ENCODE data around the gene NDUFAF8.

Gene NDUFAF8

DNA sequence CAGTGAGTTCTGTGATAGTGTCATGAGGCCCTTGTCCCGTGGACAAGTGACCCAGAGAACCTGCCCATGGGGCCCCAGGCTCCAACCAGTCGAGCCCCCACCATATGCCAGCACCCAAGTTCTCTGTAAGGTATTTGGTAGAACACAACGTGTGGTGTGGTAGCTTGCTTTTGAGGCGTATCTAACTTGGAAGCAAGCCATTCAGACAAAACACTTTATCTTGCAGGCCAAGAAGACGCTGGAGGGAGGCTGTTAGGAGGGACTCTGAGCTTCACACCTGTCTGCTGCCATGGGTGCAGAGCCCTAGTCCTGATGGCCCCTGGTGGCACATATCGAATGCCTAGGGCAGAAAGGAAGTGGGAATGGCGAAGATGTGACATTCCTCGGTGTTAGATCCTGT, 1.6 kb downstream of the NDUFAF8 start:
- peak; percentile 78 for DNase-seq

DNA sequence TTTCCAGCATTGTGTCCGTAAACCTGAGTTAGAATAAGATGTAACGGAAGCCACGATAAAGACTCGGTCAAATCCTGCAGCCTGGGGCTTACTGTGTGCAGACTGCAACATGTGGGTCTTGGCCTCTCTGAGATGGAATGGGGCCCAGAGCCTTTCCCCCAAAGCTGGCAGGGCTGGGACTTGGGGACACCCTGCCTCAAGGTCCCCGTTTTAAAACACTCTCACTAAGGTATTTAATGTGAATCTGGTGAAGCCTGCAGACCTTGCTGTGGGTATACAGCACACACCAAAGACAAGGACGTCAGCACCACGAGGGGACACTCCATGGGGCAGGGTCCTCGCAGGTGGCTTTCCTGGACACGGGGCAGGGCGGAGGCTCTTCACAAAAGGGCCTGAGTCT, 2.1 kb downstream of the NDUFAF8 start:
- DNase-seq, result no peak

DNA sequence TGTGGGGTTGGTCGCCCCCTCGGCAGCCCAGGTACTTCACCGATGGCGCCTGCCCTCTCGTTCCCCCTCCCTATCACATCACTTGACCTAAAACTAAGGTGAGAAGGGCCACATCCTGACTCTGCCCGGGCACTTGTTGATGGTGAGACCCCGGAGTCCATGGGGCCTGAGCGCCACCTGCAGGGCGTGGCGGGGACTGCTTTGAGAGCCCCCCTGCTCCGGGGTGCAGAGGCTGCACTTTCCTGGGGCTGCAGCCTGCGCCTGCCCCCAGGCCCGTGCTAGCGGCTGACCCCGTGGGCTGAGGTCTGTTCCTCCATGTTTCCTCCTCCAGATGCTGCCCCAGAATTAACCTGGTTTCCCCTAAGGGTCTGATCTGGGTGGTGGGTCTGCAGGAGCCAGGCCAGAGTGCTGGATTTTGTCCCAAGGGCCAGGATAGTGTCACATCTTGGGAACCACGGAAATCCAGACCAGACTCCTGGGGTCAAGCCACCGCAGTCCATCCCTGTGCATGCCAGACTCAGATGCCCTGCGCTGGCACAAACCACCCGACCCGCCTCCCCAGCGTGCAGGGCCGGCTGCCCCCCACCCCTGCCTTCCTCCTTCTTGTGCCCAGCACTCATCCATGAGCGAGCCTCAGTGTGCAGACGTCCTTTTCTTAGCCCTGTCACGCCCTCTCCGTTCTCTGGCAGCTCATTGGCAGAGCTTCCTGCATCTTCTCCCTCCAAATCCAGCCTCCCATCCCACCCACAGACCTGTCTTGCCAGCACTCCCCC, 2.7 kb downstream of the NDUFAF8 start:
- DNase-seq, result peak; percentile 77

DNA sequence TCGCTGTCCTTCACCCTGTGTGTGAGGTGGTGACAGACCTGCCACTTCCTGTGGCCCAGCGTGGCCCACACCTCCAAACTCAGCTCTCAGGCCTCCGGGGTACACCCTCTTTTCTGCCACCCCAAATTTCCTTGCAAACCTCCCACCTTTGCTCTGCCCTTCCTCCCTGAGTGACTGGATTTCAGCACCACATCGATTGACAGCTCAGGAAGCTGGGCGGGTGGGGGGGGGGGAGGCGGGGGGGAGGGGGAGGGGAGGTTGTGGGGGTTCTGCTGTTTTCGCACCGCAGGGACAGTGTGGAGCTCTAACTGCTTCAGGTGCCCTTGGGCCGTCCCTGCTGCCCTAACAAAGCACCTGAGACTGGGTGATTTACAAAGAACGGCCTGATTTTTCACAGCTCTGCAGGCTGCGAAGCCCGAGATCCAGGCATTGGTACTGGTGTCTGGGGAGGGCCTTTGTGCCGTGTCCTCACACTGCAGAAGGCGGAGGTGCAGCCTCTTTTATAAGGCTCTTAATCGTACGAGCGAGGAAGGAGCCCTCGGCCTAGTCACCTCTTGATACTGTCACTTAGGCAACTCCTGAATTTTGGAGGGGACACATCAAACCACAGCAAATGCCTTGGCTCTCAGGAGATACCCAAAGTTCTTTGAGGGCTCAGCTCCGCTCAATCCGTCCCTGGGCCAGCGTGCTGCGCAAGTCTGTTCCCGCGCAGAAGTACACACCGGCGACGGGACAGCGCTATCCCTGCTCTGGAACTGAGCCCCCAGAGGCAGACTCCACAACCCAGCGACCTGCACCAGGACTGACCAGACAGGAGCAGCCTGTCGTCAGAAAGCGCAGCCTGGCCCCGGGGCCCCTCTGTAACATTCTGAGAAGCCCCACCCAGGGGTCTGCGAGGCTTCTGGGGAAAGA, 3.6 kb downstream of the NDUFAF8 start:
- DNase-seq, result peak; percentile 27

- DNase-seq, result no peak
Measured at GRCh38 chr17:81243333-81243664, 4.2 kb downstream of the NDUFAF8 start.

- no peak for DNase-seq
Measured at GRCh38 chr17:81244358-81245023, 5.4 kb downstream of the NDUFAF8 start.

GRCh38 chr17:81245024-81245664, 6.0 kb downstream of the NDUFAF8 start:
- no peak for DNase-seq

DNA sequence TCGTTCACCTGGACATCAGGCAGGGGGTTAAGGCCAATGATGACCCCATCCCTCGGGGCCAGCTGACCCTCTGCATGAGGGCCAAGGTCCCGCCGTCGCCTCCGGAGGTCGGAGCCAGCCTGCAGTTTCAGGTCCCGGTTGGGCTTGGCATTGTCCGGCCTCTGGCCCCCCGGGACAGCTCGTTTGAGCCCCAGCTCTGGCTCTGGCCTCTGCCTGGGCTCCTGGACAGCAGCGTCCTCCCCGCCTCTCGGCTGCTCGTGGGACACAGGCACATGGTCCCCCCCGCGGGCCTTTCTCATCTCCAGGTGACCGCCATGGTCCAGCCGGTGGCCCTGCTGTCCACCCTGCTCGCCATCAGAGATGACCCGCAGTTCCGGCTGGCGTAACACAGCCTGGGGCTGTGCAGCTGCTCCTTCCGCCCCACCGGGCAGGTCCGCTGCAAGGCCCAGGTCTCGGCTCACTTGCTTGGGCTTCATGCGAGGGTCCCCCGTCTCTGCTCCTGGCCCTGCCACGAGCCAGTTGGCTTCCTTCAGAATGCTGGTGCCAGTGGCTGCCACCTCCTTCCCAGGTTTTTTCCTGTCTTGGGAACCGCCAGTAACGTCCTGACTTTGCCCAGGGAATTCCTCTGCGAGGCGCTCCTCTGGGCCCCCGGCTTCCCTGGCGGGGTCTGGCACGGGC, 6.7 kb downstream of the NDUFAF8 start:
- DNase-seq, result no peak

GRCh38 chr17:81246343-81246670, 7.2 kb downstream of the NDUFAF8 start:
- no peak for DNase-seq

DNA sequence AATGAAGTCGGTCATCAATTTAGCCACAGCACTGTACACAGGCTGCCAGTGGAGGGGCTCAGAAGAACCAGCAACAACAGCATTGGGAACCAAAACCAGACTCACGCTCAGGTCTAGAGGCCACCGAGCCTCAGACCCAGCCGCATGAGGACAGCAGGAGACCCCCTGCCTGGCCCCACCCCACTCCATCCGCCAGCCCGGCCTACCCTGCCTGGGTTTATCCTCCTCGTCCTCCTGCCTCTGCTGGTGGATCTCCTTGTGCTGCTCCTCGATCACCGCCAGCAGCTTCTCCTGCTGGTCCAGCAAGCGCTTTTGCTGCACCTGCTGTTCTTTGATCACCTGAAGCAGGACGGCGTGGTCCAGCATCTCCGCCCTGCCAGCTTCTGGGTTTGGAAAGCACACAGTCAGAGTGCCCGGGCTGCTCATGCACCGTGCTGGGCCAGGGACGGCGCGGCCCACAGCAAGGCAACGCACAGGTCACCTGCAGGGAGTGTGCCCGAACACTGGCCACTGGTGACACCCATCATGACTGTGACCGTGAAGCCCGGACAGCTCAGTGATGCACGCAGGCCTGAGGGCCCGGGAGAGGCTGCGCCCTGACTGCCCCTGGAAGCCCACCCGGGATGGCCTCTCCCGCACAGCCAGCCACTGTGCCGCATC, 7.7 kb downstream of the NDUFAF8 start:
- DNase-seq, result no peak

GRCh38 chr17:81247339-81247990, 8.3 kb downstream of the NDUFAF8 start:
- DNase-seq, result no peak

GRCh38 chr17:81248649-81249048, 9.5 kb downstream of the NDUFAF8 start:
- DNase-seq, result no peak

GRCh38 chr17:81249223-81250040, 10.3 kb downstream of the NDUFAF8 start:
- no peak for DNase-seq

GRCh38 chr17:81250286-81251093, 11.4 kb downstream of the NDUFAF8 start:
- DNase-seq, result no peak

GRCh38 chr17:81251094-81251708, 12.1 kb downstream of the NDUFAF8 start:
- no peak for DNase-seq

- no peak for DNase-seq
Measured at GRCh38 chr17:81251709-81252301, 12.7 kb downstream of the NDUFAF8 start.

GRCh38 chr17:81252326-81252986, 13.3 kb downstream of the NDUFAF8 start:
- DNase-seq, result no peak

- no peak for DNase-seq
Measured at GRCh38 chr17:81252987-81253329, 13.8 kb downstream of the NDUFAF8 start.
